H1 (cell line): ENCODE data around the gene MACROD2. TPM values are rescaled to one million over a fixed set of nuclear protein-coding genes. Genes with fewer than 3 reads are reported as not detected.

Experiments
- CTCF ChIA-PET: fragments of 300-600 bp; sonication (Branson Sonifier 250); formaldehyde crosslinking; loops from one replicate; lab custom pipeline; 2021; ENCODE audit not compliant: partially characterized antibody; lab: Charles Lee
- POLR2A ChIA-PET: fragments of 300-600 bp; sonication (Branson Sonifier 250); formaldehyde crosslinking; loops from one replicate; lab custom pipeline; 2021; ENCODE audit warnings: inconsistent platforms; ENCODE audit not compliant: partially characterized antibody; lab: Charles Lee
- DNase-seq, 2 experiments: peaks; one replicate each; pipeline versions ENCODE4 v3.0.0 to v3.0.0-alpha.2; 2010 to 2022; ENCODE audit warnings: low spot score in 2 of 2, low read depth in 1 of 2, mixed read lengths in 1 of 2
- FAIRE-seq: peaks from 2 replicates; lab custom pipeline; 2011; peaks lifted over from hg19 to GRCh38; lab: Jason Lieb, UNC
- H2AFZ ChIP-seq: 2 replicates; pipeline ENCODE4 v1.8.1; 2012; ENCODE audit warnings: low read length, inconsistent platforms
- H2AK5ac ChIP-seq: 2 replicates; pipeline ENCODE4 v1.6.1; 2013; ENCODE audit warnings: low read depth, low read length
- H2BK120ac ChIP-seq: replicated peaks from 2 replicates; pipeline ENCODE3; 2013; ENCODE audit warnings: low read depth, low read length, inconsistent platforms
- H2BK12ac ChIP-seq: 2 replicates; pipeline ENCODE4 v1.6.1; 2013; ENCODE audit warnings: low read depth, low read length
- H2BK15ac ChIP-seq: 2 replicates; pipeline ENCODE4 v1.6.1; 2013; ENCODE audit warnings: low read length
- H2BK20ac ChIP-seq: 2 replicates; pipeline ENCODE4 v1.6.1; 2013; ENCODE audit warnings: low read length
- H2BK5ac ChIP-seq: 2 replicates; pipeline ENCODE4 v1.6.1; 2013; ENCODE audit warnings: low read depth, low read length
- H3K14ac ChIP-seq: 2 replicates; pipeline ENCODE4 v1.6.1; 2013; ENCODE audit warnings: inconsistent platforms; ENCODE audit not compliant: insufficient read length
- H3K18ac ChIP-seq: 2 replicates; pipeline ENCODE4 v1.6.1; 2013; ENCODE audit warnings: low read length; ENCODE audit errors: extremely low read depth
- H3K23ac ChIP-seq: 2 replicates; pipeline ENCODE4 v1.6.1; 2013; ENCODE audit warnings: inconsistent platforms; ENCODE audit not compliant: insufficient read length
- H3K23me2 ChIP-seq: 2 replicates; pipeline ENCODE4 v1.6.1; 2013; ENCODE audit warnings: low read depth, low read length
- H3K27ac ChIP-seq: 2 replicates; pipeline ENCODE4 v1.6.1; 2011; ENCODE audit warnings: low read depth, low read length, inconsistent platforms
- H3K27me3 ChIP-seq, 4 experiments: replicated peaks in 1 of 4; 1 replicate in 1 of 4; 2 replicates in 3 of 4; pipeline versions ENCODE4 v1.6.1 to v1.8.1; 2011 to 2013; ENCODE audit warnings: low read length in 3 of 4, mild to moderate bottlenecking in 3 of 4, inconsistent platforms in 2 of 4, mixed read lengths in 2 of 4, moderate library complexity in 1 of 4; ENCODE audit not compliant: control insufficient read depth in 3 of 4, insufficient read depth in 3 of 4; ENCODE audit errors: extremely low read depth in 1 of 4
- H3K36me3 ChIP-seq, 4 experiments: 2 replicates each; pipeline versions ENCODE4 v1.6.1 to v1.8.1; 2011 to 2013; ENCODE audit warnings: mild to moderate bottlenecking in 4 of 4, low read length in 3 of 4, moderate library complexity in 2 of 4, control low read depth in 1 of 4, inconsistent platforms in 1 of 4; ENCODE audit not compliant: insufficient read depth in 4 of 4, control insufficient read depth in 2 of 4
- H3K4ac ChIP-seq: replicated peaks from 2 replicates; pipeline ENCODE3; 2013; ENCODE audit warnings: low read length, low read depth, mixed read lengths, inconsistent platforms; ENCODE audit not compliant: insufficient read length
- H3K4me1 ChIP-seq, 4 experiments: replicated peaks in 1 of 4; 1 replicate in 1 of 4; 2 replicates in 3 of 4; pipeline versions ENCODE4 v1.6.1 to v1.8.1; 2011 to 2013; ENCODE audit warnings: low read length in 3 of 4, inconsistent platforms in 2 of 4, mixed read lengths in 1 of 4; ENCODE audit not compliant: insufficient read depth in 4 of 4, control insufficient read depth in 3 of 4
- H3K4me2 ChIP-seq, 2 experiments: 2 replicates each; pipeline versions ENCODE4 v1.6.1 to v1.8.1; 2011 to 2013; ENCODE audit warnings: low read depth in 2 of 2, low read length in 2 of 2, control low read depth in 1 of 2, inconsistent platforms in 1 of 2, mild to moderate bottlenecking in 1 of 2; ENCODE audit not compliant: insufficient read depth in 1 of 2
- H3K4me3 ChIP-seq, 4 experiments: fragments of 200-600, 300-600 bp in 1 of 4; sonication (generic), shearing (Covaris generic), sonication (Bioruptor Twin) in 1 of 4; 2 replicates each; pipeline versions ENCODE4 v1.5.1 to v1.8.1; 2011 to 2016; ENCODE audit warnings: low read length in 4 of 4, low read depth in 3 of 4, control low read depth in 2 of 4, inconsistent platforms in 2 of 4, mild to moderate bottlenecking in 2 of 4, mixed read lengths in 1 of 4, moderate library complexity in 1 of 4; ENCODE audit not compliant: insufficient read depth in 2 of 4; ENCODE audit errors: extremely low read depth in 1 of 4
- H3K56ac ChIP-seq: replicated peaks from 2 replicates; pipeline ENCODE3; 2013; ENCODE audit warnings: low read depth, mild to moderate bottlenecking, mixed read lengths, low read length, inconsistent platforms; ENCODE audit not compliant: insufficient read length
- H3K79me1 ChIP-seq: 2 replicates; pipeline ENCODE4 v1.6.1; 2013; ENCODE audit warnings: low read depth, low read length, control low read depth
- H3K79me2 ChIP-seq, 2 experiments: 2 replicates each; pipeline versions ENCODE4 v1.6.1 to v1.8.1; 2012 to 2013; ENCODE audit warnings: low read length in 2 of 2, mild to moderate bottlenecking in 2 of 2, inconsistent platforms in 1 of 2; ENCODE audit not compliant: insufficient read depth in 2 of 2, control insufficient read depth in 1 of 2
- H3K9ac ChIP-seq, 4 experiments: replicated peaks in 1 of 4; 1 replicate in 1 of 4; 2 replicates in 3 of 4; pipeline versions ENCODE4 v1.6.1 to v1.8.1; 2011 to 2013; ENCODE audit warnings: low read depth in 3 of 4, low read length in 3 of 4, control low read depth in 2 of 4, mild to moderate bottlenecking in 2 of 4, moderate library complexity in 2 of 4, inconsistent platforms in 1 of 4; ENCODE audit errors: extremely low read depth in 1 of 4
- H3K9me3 ChIP-seq, 2 experiments: 2 replicates each; pipeline versions ENCODE4 v1.6.1 to v1.8.1; 2012 to 2013; ENCODE audit warnings: mild to moderate bottlenecking in 2 of 2, moderate library complexity in 2 of 2, control low read depth in 1 of 2, inconsistent platforms in 1 of 2, low read depth in 1 of 2, low read length in 1 of 2, mixed read lengths in 1 of 2; ENCODE audit not compliant: insufficient read depth in 2 of 2
- H4K20me1 ChIP-seq, 2 experiments: replicated peaks in 1 of 2; 2 replicates each; pipeline versions ENCODE3 to v1.8.1; 2011 to 2013; ENCODE audit warnings: inconsistent platforms in 2 of 2, low read length in 2 of 2, mild to moderate bottlenecking in 1 of 2; ENCODE audit not compliant: insufficient read depth in 2 of 2, control insufficient read depth in 1 of 2
- H4K5ac ChIP-seq: 2 replicates; pipeline ENCODE4 v1.6.1; 2013; ENCODE audit warnings: low read length, low read depth, mixed read lengths, inconsistent platforms; ENCODE audit not compliant: insufficient read length
- H4K8ac ChIP-seq: 2 replicates; pipeline ENCODE4 v1.8.0; 2013; ENCODE audit warnings: mild to moderate bottlenecking, moderate library complexity, low read length, inconsistent platforms; ENCODE audit not compliant: insufficient read depth; ENCODE audit errors: extremely low read depth
- H4K91ac ChIP-seq: replicated peaks from 2 replicates; pipeline ENCODE3; 2013; ENCODE audit warnings: low read length, mixed read lengths, inconsistent platforms; ENCODE audit not compliant: insufficient read length
- GTF2F1 ChIP-seq: IDR thresholded peaks from 2 replicates; pipeline ENCODE4 v1.6.1; 2012; ENCODE audit warnings: low read depth, low read length, improper control_type of control experiment, borderline replicate concordance
- KDM4A ChIP-seq: IDR thresholded peaks from one replicate; pipeline ENCODE4 v1.7.1; 2012; ENCODE audit warnings: low read depth, mild to moderate bottlenecking, moderate library complexity, low read length, inconsistent platforms; ENCODE audit not compliant: severe bottlenecking
- KDM5A ChIP-seq: fragments of 200-600 bp; IDR thresholded peaks from 2 replicates; pipeline ENCODE4 v1.7.1; 2012; ENCODE audit warnings: mild to moderate bottlenecking, low read length, inconsistent platforms, mixed read lengths
- NANOG ChIP-seq: IDR thresholded peaks from 2 replicates; pipeline ENCODE4 v1.6.1; 2011; ENCODE audit warnings: low read length, low read depth, mild to moderate bottlenecking, inconsistent platforms; ENCODE audit not compliant: insufficient read depth, poor library complexity, severe bottlenecking
- SAP30 ChIP-seq: fragments of 300-600 bp; sonication (generic); IDR thresholded peaks from 2 replicates; pipeline ENCODE4 v1.7.1; 2012; ENCODE audit warnings: low read length, moderate library complexity, mild to moderate bottlenecking, inconsistent platforms; ENCODE audit not compliant: insufficient read depth, insufficient replicate concordance
- SIRT6 ChIP-seq: IDR thresholded peaks from one replicate; pipeline ENCODE4 v1.7.1; 2012; ENCODE audit warnings: low read length, inconsistent platforms
- SP2 ChIP-seq: IDR thresholded peaks from 2 replicates; pipeline ENCODE4 v1.6.1; 2012; ENCODE audit warnings: mild to moderate bottlenecking, low read length, inconsistent platforms
- SRF ChIP-seq: IDR thresholded peaks from 2 replicates; pipeline ENCODE4 v1.6.1; 2011; ENCODE audit warnings: mild to moderate bottlenecking, low read depth, low read length, moderate library complexity
- ZNF274 ChIP-seq: IDR thresholded peaks from 2 replicates; pipeline ENCODE4 v1.7.0; 2012; ENCODE audit warnings: low read length, borderline replicate concordance; ENCODE audit errors: extremely low read depth
- WGBS, 2 experiments: shearing (Covaris generic) in 1 of 2; methylation state at CpG; one replicate each; pipeline versions ENCODE4 v1.1.6 to v1.1.7; 2013 to 2015; ENCODE audit warnings: low lambda C conversion rate in 2 of 2, mixed read lengths in 2 of 2, inconsistent platforms in 1 of 2, low coverage in 1 of 2, missing lambda C conversion rate in 1 of 2; ENCODE audit not compliant: insufficient replicate concordance in 2 of 2, insufficient coverage in 1 of 2, insufficient read length in 1 of 2; ENCODE audit errors: extremely low coverage in 1 of 2, missing lambda C conversion rate in 1 of 2; 5-methylcytosine and 5-hydroxymethylcytosine counted together
- polyA plus RNA-seq, 7 experiments: library from polyadenylated mRNA; depleted of rRNA in 3 of 7; stranded (reverse) in 5 of 7; unstranded in 2 of 7; fragments of >200 nt in 5 of 7; fragments of 200-250 nt in 2 of 7; gene quantifications; 1 replicate in 5 of 7; 2 replicates in 1 of 7; 4 replicates in 1 of 7; pipeline versions ENCODE4 v1.2.1 to v1.2.3, GENCODE V29; 2011 to 2013; ENCODE audit warnings: missing spikeins in 2 of 7, mixed read lengths in 2 of 7
- total RNA-seq: library from RNA; stranded (reverse); fragmentation: NEBNext Ultra II Directional; extraction: Animal tissue kit (Norgen Biotek cat#: 25700); gene quantifications from 2 replicates; pipeline ENCODE4 v1.2.1, GENCODE V29; 2021
- TF ChIP-seq, protein P1 (sequence below): IDR thresholded peaks from 2 replicates; pipeline ENCODE4 v1.6.1; 2011; ENCODE audit warnings: low read length, improper control_type of control experiment
- TF ChIP-seq, protein P2 (sequence below): IDR thresholded peaks from 2 replicates; pipeline ENCODE4 v1.6.1; 2012; ENCODE audit warnings: inconsistent platforms

The MACROD2 gene
- total and polyA plus RNA-seq, 2 of the 8 experiments (the other 6 are each of a cell fraction or from before 2014, with no cell fraction given), result 0.70 to 3.9 TPM

DNA sequence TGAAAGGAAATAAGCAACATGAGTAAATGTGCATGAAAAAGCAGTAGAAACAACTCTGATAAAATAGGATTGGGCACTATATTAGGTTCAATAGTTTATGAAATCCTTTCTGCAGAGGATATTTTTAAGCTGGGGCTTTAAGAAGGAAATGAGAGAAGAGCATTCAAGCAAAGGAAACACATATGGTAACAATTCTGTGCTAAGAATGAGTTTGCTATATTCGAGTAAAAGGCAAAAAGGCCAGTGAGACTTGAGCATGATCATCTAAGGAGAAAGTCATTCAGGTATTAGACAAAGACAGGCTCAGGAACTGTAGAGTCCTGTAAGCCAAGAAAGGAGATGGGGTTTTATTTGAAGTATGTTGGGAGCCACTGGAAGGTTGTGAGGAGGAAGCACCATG is 729.2 kb downstream of the MACROD2 start:
- Histone ChIP-seq H3K4ac (no peak overlapping the region), H3K23me2 (no peaks in the 10 kb centered on the region; the same call in 1 of the 2 replicates), H3K79me1 (no peaks in the 10 kb centered on the region), H3K4me3 (no peak overlapping the region), H3K23ac (no peak overlapping the region), H3K18ac (no peak overlapping the region), H3K27me3 (no peaks in the 10 kb centered on the region), H2BK120ac (no peak overlapping the region), H2BK15ac (no peak overlapping the region), H2BK20ac (no peak overlapping the region), H3K4me1 (no peaks in the 10 kb centered on the region), H2BK5ac (no peak overlapping the region), H4K91ac (no peak overlapping the region), H3K14ac (no peak overlapping the region), H4K8ac (no peak overlapping the region)
- ChIA-PET CTCF (interaction anchor here (1.2 kb wide), 1 partner anchor 9 kb away, joined by 3 read pairs; no protein-coding TSS in a partner anchor), POLR2A (no interaction called here)
- FAIRE-seq, result no peak
- 83% methylated on average over 1 of the region's 1 CpG; no CpG with 5 or more reads in 1 of the 2 experiments for WGBS, 2 experiments
- TF ChIP-seq KDM4A (no peak), SIRT6 (no peak), NANOG (no peak), GTF2F1 (no peak), SAP30 (no peak), SP2 (no peak), ZNF274 (no peak), SRF (no peak), KDM5A (no peak)
- TF ChIP-seq, protein P1, sequence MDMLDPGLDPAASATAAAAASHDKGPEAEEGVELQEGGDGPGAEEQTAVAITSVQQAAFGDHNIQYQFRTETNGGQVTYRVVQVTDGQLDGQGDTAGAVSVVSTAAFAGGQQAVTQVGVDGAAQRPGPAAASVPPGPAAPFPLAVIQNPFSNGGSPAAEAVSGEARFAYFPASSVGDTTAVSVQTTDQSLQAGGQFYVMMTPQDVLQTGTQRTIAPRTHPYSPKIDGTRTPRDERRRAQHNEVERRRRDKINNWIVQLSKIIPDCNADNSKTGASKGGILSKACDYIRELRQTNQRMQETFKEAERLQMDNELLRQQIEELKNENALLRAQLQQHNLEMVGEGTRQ, result no peak
- TF ChIP-seq, protein P2, sequence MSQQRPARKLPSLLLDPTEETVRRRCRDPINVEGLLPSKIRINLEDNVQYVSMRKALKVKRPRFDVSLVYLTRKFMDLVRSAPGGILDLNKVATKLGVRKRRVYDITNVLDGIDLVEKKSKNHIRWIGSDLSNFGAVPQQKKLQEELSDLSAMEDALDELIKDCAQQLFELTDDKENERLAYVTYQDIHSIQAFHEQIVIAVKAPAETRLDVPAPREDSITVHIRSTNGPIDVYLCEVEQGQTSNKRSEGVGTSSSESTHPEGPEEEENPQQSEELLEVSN, result no peak
- TF ChIP-seq, all 59 proteins: peak for 0
- H2BK12ac ChIP-seq, result no peak overlapping the region
- no peak overlapping the region for H2AFZ ChIP-seq
- H2AK5ac ChIP-seq, result no peak overlapping the region
- H4K5ac ChIP-seq, result no peak overlapping the region
- H4K20me1 ChIP-seq, result no peaks in the 10 kb centered on the region
- no peak overlapping the region for H3K27ac ChIP-seq
- no peaks in the 10 kb centered on the region for H3K36me3 ChIP-seq
- no peaks in the 10 kb centered on the region for H3K79me2 ChIP-seq
- no peak overlapping the region for H3K9ac ChIP-seq
- no peak overlapping the region for H3K56ac ChIP-seq
- no peaks in the 10 kb centered on the region for H3K9me3 ChIP-seq
- no peak for DNase-seq
- H3K4me2 ChIP-seq, result no peak overlapping the region
